PC-9 (cell line): ENCODE results near the gene RIMBP2. TPM values are rescaled to one million over a fixed set of nuclear protein-coding genes. Genes with fewer than 3 reads are reported as not detected.

ENCODE experiments used
- BruUV-seq: library from RNA; stranded (reverse); fragments of 400-500 nt; replicated peaks from 2 replicates; lab custom pipeline; 2021; lab: Mats Ljungman, UMichigan
- CTCF ChIA-PET: fragments of 300-600 bp; sonication (Branson Sonifier 250); formaldehyde crosslinking; loops from one replicate; lab custom pipeline; 2022; ENCODE audit warnings: antibody characterized with exemption; lab: Charles Lee
- POLR2A ChIA-PET: fragments of 300-600 bp; sonication (Branson Sonifier 250); formaldehyde crosslinking; loops from one replicate; lab custom pipeline; 2022; ENCODE audit warnings: antibody characterized with exemption; ENCODE audit not compliant: unreplicated experiment; lab: Charles Lee
- DNase-seq, 2 experiments: peaks; one replicate each; pipeline versions ENCODE4 v3.0.0 to v3.0.0-alpha.2; 2015 to 2022; ENCODE audit warnings: mixed read lengths in 1 of 2
- H2AFZ ChIP-seq: fragments of 200-600 bp; sonication (generic); 2 replicates; pipeline ENCODE4 v1.8.1; 2017; ENCODE audit warnings: antibody characterized with exemption
- H3F3A ChIP-seq: fragments of 200-600 bp; sonication (generic); 2 replicates; pipeline ENCODE4 v1.8.1; 2017; ENCODE audit warnings: antibody characterized with exemption, mild to moderate bottlenecking, low read depth; ENCODE audit not compliant: insufficient read depth
- H3K27ac ChIP-seq: fragments of 200-600 bp; sonication (generic); 2 replicates; pipeline ENCODE4 v1.6.1; 2016; ENCODE audit warnings: mixed run types
- H3K27me3 ChIP-seq: fragments of 200-600 bp; sonication (generic); 2 replicates; pipeline ENCODE4 v1.6.1; 2016; ENCODE audit warnings: low read depth, mixed run types; ENCODE audit not compliant: insufficient read depth
- H3K36me3 ChIP-seq: fragments of 200-600 bp; sonication (generic); 2 replicates; pipeline ENCODE4 v1.6.1; 2016; ENCODE audit warnings: low read depth, mixed run types
- H3K4me1 ChIP-seq: fragments of 200-600 bp; sonication (generic); replicated peaks from 2 replicates; pipeline ENCODE4 v1.6.1; 2016; ENCODE audit warnings: mixed run types; ENCODE audit not compliant: insufficient read depth
- H3K4me2 ChIP-seq: fragments of 200-600 bp; sonication (generic); 2 replicates; pipeline ENCODE4 v1.6.1; 2017; ENCODE audit warnings: mixed run types
- H3K4me3 ChIP-seq: fragments of 200-600 bp; sonication (generic); 2 replicates; pipeline ENCODE4 v1.6.1; 2016; ENCODE audit warnings: mixed run types
- H3K79me2 ChIP-seq: fragments of 200-600 bp; sonication (generic); 2 replicates; pipeline ENCODE4 v1.6.1; 2017; ENCODE audit warnings: low read depth, mixed run types
- H3K9me2 ChIP-seq: fragments of 200-600 bp; sonication (generic); 2 replicates; pipeline ENCODE4 v1.8.1; 2017; ENCODE audit warnings: mild to moderate bottlenecking; ENCODE audit not compliant: insufficient read depth
- H3K9me3 ChIP-seq: fragments of 200-600 bp; sonication (generic); 2 replicates; pipeline ENCODE4 v1.8.1; 2016; ENCODE audit warnings: low read depth; ENCODE audit not compliant: insufficient read depth
- H4K20me1 ChIP-seq: fragments of 200-600 bp; sonication (generic); 2 replicates; pipeline ENCODE4 v1.8.1; 2017; ENCODE audit not compliant: insufficient read depth
- CTCF ChIP-seq: fragments of 200-600 bp; sonication (generic); conservative IDR thresholded peaks from 2 replicates; pipeline ENCODE4 v1.6.1; 2017; ENCODE audit warnings: mixed run types, antibody characterized with exemption, mild to moderate bottlenecking, moderate library complexity
- EZH2 ChIP-seq: fragments of 200-600 bp; sonication (generic); IDR thresholded peaks from 2 replicates; pipeline ENCODE4 v1.8.0; 2017; ENCODE audit warnings: antibody characterized with exemption, low read depth
- intact Hi-C: fragments of 100-400 bp; cut with micrococcal nuclease; formaldehyde crosslinking; loops from one replicate; pipeline ENCODE4 v1.10.0; 2022; ENCODE audit not compliant: unreplicated experiment
- total RNA-seq: library from RNA; stranded (reverse); gene quantifications from 2 replicates; pipeline ENCODE4 v1.2.3, GENCODE V29; 2021

Gene RIMBP2
- total RNA-seq, 1 experiment from 2014 or later, result not detected

- no peaks in the 10 kb centered on the region for H4K20me1 ChIP-seq
- ChIA-PET CTCF (no interaction called here), POLR2A (no interaction called here)
- H3K4me2 ChIP-seq, result no peak overlapping the region
- no peaks in the 10 kb centered on the region for H3F3A ChIP-seq
- DNase-seq, result no peak
- no peak overlapping the region for H3K27ac ChIP-seq
- H2AFZ ChIP-seq, result no peak overlapping the region
- H3K27me3 ChIP-seq, result peaks cover 7% of the 10 kb centered on the region
- no peak overlapping the region for H3K4me3 ChIP-seq
- intact Hi-C loops, result no loop called here
- no peaks in the 10 kb centered on the region for H3K4me1 ChIP-seq
- TF ChIP-seq EZH2 (no peak), CTCF (no peak)
- H3K36me3 ChIP-seq, result no peaks in the 10 kb centered on the region
- no TSS peak for BruUV-seq
- no peaks in the 10 kb centered on the region for H3K9me3 ChIP-seq
- H3K9me2 ChIP-seq, result no peaks in the 10 kb centered on the region
- H3K79me2 ChIP-seq, result no peaks in the 10 kb centered on the region
These were observed 324.9 kb downstream of the RIMBP2 start for GRCh38 chr12:130391186-130391585.

DNA sequence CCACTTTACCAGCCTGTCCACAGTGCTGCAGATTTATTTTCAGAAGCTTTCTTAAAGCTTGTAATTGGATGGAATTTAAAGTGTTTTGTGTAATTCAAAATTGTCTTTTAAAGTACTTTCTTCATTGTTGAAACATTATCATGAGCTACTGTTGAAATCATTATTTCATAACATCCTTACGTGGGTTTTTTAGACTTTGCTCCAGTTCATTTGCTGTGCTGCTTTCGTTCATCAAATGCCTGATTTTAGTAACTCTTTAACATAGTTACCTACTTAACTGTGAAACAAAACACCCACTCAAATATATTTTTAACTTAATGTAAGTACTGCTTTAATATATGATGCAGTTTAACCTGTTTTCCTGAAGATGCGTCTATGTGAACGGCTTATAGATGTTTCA lies 330.9 kb downstream of the RIMBP2 start:
- Histone ChIP-seq H3F3A (no peaks in the 10 kb centered on the region), H3K9me2 (no peaks in the 10 kb centered on the region), H3K9me3 (no peaks in the 10 kb centered on the region), H3K4me2 (no peak overlapping the region), H3K4me3 (no peak overlapping the region), H3K36me3 (no peaks in the 10 kb centered on the region), H3K79me2 (no peaks in the 10 kb centered on the region), H2AFZ (no peak overlapping the region), H4K20me1 (no peaks in the 10 kb centered on the region), H3K27me3 (0 out of 2 replicates have a peak, but pooled peaks cover 8% of the 10 kb centered on the region), H3K4me1 (no peaks in the 10 kb centered on the region), H3K27ac (no peak overlapping the region)
- BruUV-seq, result no TSS peak
- ChIA-PET POLR2A (no interaction called here), CTCF (no interaction called here)
- no peak for TF ChIP-seq CTCF
- TF ChIP-seq EZH2, result no peak
- DNase-seq, result no peak
- intact Hi-C loops, result no loop called here

DNA sequence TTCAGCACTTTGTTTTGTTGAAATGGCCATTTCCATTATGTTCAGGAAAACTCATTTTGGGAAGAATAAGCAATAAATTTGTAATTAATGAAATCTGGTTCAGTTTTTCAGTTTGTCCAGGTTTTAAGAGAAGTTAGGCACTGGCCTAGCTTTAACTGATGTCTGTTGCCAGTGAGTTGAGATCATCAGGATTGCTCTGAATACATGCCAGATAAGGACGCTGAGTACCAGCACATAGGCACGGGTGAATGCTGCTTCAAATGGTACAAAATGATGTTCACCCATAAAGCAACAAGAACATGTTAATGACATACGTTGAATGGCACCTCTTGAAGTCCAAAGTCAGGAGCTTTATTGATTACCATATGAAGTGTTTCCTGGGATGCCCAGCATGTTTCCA lies 331.9 kb downstream of the RIMBP2 start:
- no peak overlapping the region for H3K27ac ChIP-seq
- H3K4me3 ChIP-seq, result no peak overlapping the region
- CTCF ChIA-PET, result no interaction called here
- H3K4me1 ChIP-seq, result no peaks in the 10 kb centered on the region
- no peaks in the 10 kb centered on the region for H3K79me2 ChIP-seq
- intact Hi-C loops, result no loop called here
- no peaks in the 10 kb centered on the region for H3K36me3 ChIP-seq
- H3K9me3 ChIP-seq, result no peaks in the 10 kb centered on the region
- H2AFZ ChIP-seq, result no peak overlapping the region
- no peak overlapping the region for H3K4me2 ChIP-seq
- 0 out of 2 replicates have a peak, but pooled peaks cover 8% of the 10 kb centered on the region for H3K27me3 ChIP-seq
- no TSS peak for BruUV-seq
- no peak for TF ChIP-seq EZH2
- TF ChIP-seq CTCF, result no peak
- POLR2A ChIA-PET, result no interaction called here
- no peak for DNase-seq
- H4K20me1 ChIP-seq, result no peaks in the 10 kb centered on the region
- H3K9me2 ChIP-seq, result no peaks in the 10 kb centered on the region
- no peaks in the 10 kb centered on the region for H3F3A ChIP-seq
